ENCODE measurements around the gene RAB26.
A peak's percentile ranks its signal among the peaks of the same experiment; 100 is the strongest.
"Not testable (repeated sequence)": the region's sequence is repeated elsewhere in the genome, so short reads cannot be mapped to it uniquely, and the experiment has no call there.

RAB26 gene, protein sequence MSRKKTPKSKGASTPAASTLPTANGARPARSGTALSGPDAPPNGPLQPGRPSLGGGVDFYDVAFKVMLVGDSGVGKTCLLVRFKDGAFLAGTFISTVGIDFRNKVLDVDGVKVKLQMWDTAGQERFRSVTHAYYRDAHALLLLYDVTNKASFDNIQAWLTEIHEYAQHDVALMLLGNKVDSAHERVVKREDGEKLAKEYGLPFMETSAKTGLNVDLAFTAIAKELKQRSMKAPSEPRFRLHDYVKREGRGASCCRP

DNA sequence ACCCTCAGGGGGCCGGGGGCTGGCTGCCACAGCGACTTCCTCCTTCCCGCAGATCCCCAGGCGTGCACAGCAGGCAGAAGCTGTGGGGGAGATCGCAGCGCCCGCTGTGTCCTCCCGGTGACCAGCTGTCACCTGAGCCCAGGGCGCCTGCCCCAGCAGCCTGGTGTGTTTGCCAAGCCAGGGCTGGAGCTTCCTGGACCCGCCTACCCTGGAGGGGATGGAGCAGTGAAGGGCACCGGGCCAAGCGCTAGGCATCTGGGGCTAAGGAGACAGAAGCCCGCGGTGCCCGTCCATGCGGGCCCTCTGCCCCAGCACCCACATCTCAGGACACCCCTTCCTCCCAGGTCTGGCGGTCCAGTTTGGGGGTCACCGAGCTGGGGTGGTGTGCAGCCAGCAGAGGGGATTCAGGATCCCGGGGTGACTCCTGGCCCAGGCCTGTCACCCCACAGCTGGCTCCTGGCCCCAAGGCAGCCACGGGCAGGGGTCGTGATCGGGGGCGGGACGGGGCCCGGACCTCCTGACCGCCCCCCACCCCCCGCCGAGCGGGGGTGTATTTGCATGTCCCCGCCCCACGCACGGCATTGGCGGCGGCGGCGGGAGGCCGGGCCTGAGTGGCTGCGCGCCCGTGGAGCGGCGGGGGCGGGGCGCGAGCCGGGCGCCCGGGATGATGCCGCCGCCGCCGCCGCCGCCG lies at the start of gene RAB26:
RAB26 (plus strand) TSS at position 645 of the 691 bp plus-strand sequence. CDS start 159 bp downstream, outside the sequence.
- H3K4me3 ChIP-seq (ENCODE audit: low read depth, low read length): peak within 1 kb of the TSS; percentile 43
- TF ChIP-seq, protein P1, sequence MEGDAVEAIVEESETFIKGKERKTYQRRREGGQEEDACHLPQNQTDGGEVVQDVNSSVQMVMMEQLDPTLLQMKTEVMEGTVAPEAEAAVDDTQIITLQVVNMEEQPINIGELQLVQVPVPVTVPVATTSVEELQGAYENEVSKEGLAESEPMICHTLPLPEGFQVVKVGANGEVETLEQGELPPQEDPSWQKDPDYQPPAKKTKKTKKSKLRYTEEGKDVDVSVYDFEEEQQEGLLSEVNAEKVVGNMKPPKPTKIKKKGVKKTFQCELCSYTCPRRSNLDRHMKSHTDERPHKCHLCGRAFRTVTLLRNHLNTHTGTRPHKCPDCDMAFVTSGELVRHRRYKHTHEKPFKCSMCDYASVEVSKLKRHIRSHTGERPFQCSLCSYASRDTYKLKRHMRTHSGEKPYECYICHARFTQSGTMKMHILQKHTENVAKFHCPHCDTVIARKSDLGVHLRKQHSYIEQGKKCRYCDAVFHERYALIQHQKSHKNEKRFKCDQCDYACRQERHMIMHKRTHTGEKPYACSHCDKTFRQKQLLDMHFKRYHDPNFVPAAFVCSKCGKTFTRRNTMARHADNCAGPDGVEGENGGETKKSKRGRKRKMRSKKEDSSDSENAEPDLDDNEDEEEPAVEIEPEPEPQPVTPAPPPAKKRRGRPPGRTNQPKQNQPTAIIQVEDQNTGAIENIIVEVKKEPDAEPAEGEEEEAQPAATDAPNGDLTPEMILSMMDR (IDR thresholded peaks at IDR 0.05; ENCODE audit: low read depth, low read length, missing control alignments): no peak
- DNase-seq (ENCODE audit: low read depth): no peak

DNA sequence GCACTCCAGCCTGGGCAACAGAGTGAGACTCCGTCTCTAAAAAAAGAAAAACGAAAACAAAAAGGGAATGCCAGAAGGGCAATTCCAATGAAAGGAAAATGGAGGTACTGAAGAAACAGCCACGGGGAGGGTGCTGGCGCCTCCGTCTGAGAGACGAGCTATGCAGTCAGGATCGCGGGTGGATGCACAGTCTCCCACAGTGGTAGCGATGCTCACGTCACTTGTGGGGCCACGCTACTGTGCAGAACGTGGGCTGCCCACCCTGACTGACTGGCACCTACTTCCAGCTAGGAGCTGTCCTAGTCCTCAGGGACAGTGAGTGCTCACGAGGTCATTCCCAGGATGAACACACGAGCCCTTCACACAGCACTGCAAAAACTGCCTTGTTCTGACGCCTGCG lies 46.8 kb upstream of the RAB26 start:
- not testable (repeated sequence) for H3K4me3 ChIP-seq (ENCODE audit: low read depth, low read length); DNase-seq (ENCODE audit: low read depth)

DNA sequence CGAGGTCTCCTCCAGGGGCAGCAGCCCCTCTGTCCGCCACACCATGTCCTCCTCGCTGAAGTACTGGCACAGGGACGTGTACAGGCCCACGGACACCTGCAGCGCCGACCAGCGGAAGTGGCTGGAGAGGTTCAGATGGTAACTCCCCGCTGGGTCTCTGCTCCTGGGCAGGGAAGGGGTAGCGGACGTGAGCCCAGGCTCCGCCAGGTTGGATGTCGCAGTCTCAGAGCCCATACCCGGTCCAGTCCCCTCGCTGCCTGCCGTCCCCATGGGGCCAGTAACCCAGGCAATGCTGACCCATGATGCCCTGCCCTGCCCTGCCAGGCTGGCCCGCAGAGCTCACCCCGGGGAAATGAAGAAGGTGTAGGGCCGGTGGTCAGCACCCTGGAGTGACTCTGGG lies 46.0 kb upstream of the RAB26 start:
- TF ChIP-seq, protein P1 (IDR thresholded peaks at IDR 0.05; ENCODE audit: low read depth, low read length, missing control alignments): no peak
- H3K4me3 ChIP-seq (ENCODE audit: low read depth, low read length): no peak overlapping the region
- DNase-seq (ENCODE audit: low read depth): no peak

DNA sequence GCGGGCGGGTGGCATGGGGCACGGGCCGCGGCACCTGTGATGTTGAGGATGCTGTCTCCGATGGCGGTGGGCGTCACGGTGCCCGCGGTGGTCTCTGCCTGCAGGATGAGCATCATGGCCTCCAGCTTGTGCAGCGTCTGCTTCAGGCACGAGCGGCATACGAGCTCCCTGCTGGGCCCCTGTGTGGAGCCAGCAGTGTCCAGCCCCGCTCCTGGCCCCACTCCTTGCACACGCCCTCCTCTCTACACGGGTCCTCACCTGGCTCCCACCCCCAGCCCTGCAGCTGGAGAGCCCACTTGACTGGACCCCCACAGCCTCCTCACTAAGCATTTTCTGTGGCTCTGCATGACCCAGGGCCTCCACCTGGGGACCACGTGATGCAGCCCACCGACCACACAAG lies 44.0 kb upstream of the RAB26 start:
- H3K4me3 ChIP-seq (ENCODE audit: low read depth, low read length); DNase-seq (ENCODE audit: low read depth): not testable (repeated sequence)

DNA sequence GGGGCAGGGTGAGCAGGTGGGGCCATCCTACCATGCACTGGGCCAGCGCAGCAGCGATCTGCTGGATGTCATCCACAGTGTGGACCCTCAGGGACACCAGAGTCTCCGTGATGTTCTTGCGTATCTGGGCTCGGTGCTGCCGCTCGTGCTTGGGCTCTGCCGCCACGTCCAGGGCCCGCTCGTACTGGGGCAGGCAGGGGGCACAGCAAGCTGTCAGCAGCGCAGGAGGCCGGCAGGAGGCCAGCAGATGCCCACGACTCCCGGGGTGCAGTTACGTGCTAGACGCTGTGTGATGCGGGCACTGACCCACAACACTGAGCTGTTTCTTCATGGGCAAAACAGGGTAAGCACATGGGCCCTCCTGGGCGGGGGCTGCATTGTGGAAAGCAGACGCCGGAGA lies 43.1 kb upstream of the RAB26 start:
- H3K4me3 ChIP-seq (ENCODE audit: low read depth, low read length); DNase-seq (ENCODE audit: low read depth): not testable (repeated sequence)

DNA sequence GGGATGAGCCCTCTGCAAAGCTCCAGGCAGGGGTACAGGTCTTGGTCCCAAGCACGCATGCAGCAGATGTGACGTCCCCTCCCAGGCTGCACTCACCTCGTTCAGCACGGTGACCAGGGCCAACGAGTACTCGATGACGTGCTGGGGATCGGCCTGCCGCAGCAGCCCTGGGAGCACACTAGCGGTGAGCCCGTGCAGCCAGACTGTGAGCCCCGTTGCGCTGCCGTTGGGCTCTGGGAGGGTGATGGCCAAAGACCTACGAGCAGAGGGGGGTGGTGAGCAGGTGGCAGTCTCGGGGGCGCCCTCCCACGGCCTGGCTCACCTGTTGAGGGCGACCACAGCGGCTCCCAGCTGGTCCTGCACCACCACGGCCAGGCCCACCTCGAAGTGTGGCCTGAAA lies 42.7 kb upstream of the RAB26 start:
- H3K4me3 ChIP-seq (ENCODE audit: low read depth, low read length); DNase-seq (ENCODE audit: low read depth): not testable (repeated sequence)

DNA sequence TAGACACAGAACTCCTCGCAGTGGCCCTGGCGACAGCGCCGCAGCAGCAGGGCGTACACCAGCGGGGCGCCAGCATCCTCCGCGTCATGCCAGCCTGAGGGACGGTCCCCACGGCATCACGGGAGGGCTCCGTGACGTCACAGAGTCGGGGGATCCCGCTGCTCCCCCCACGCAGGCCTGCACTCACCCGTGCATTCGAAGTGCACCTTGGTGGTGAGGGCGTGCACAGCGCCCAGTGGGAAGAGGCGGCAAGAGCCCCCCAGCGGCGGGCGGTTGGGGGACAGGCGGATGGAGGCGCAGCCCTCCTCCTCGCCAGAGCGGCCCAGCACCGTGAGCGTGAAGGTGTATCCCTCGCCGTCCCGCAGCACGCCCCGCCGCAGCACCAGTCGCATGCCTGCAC lies 42.2 kb upstream of the RAB26 start:
- not testable (repeated sequence) for H3K4me3 ChIP-seq (ENCODE audit: low read depth, low read length); DNase-seq (ENCODE audit: low read depth)

DNA sequence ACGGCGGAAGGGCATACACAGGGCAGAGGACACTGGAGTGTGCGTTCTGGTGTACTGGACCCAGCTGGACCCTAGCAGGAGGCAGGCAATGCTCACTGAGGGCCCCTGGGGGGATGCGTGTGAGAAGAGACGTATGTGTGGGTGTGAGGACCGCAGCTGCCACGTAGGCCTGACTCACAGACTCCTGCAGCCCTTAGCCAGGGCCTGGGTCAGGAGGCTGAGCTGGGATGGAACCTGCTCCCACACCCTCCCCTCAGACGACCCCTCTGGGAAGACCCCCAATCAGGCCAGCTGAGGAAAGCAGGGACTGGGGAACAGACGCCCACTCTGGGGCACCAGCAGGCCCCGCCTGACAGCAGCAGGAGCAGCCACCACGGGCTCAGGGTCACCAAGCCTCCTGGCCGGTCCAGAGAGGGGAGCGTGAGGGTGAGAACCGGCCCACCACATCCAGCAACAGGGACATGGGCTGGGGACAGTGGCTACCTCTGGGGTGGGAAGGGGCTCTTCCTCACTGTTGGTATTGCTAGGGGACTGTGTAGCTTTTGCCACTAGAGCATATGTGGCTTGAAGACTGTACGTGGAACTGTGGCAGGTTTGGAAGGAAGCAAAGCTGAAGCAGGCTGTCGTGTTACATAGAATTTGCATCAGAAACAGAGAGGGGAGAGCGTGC lies 41.2 kb upstream of the RAB26 start:
- not testable (repeated sequence) for DNase-seq (ENCODE audit: low read depth); H3K4me3 ChIP-seq (ENCODE audit: low read depth, low read length)

DNA sequence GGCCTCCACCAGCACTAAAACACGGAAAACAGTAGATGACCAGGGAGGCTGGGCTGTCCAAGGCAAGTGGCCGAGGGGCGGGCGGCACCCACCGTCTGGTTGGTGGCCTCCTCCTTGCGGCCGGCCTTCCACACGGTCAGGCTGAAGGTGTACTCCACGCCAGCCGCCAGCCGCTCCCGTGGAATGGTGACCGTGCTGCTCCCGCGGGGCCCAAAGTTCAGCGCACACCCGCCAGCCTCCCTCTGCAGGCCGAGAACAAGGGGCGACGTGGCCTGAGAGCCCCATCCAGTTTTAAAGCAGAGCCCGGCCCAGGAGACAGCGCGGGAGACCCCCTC lies 40.7 kb upstream of the RAB26 start:
- H3K4me3 ChIP-seq (ENCODE audit: low read depth, low read length); DNase-seq (ENCODE audit: low read depth): not testable (repeated sequence)

DNA sequence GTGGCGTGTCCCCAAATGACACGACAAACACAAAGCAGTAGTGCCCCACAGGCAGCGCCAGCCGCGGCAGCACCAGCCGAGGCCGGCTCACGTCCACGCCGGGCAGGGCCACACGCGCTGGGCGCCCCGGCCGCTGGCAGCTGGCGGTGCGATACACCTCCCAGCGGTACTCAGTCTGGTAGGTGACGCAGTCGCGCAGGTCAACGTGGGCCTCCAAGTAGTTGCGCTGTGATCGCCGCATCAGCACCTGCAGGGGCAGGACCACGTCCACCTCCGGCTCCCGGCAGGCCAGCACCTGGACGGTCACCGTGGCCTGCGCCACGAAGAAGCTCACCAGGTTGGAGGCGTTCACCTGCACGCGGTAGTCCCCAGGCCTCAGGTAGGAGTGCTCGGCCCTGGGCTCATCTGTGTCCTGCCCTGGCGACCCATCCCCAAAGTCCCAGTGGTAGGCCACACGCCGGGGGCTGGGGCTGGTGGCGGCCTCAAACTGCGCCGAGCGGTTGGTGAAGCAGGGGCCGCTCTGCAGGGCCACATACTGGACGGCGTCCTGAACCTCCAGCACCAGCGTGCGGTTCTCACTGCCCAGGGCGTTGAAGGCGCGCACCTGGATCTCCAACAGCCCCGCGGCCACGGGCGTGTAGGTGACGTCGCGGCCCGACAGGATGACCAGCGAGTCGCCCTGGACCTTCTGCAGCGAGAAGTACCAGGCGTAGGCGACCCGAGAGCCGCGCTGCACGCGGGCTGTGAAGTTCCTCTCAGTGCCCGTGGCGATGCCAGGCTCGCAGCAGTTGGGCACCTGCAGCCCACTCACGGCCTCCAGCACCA lies 39.8 kb upstream of the RAB26 start:
- H3K4me3 ChIP-seq (ENCODE audit: low read depth, low read length); DNase-seq (ENCODE audit: low read depth): not testable (repeated sequence)

DNA sequence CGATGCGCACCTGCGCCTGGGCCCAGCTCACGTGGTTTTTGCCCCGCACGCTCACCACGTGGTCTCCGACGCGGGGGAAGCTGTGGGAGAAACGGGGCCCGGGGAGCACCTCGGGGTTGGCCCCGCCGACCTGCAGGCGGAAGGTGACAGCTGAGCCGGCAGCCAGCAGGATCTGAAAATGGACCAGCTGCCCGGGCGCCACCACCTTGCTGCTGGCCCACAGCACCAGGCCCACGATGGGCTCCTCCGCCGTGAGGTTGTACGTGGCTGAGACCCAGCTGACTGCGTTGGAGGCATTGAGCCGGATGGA lies 39.2 kb upstream of the RAB26 start:
- DNase-seq (ENCODE audit: low read depth): not testable (repeated sequence)

DNA sequence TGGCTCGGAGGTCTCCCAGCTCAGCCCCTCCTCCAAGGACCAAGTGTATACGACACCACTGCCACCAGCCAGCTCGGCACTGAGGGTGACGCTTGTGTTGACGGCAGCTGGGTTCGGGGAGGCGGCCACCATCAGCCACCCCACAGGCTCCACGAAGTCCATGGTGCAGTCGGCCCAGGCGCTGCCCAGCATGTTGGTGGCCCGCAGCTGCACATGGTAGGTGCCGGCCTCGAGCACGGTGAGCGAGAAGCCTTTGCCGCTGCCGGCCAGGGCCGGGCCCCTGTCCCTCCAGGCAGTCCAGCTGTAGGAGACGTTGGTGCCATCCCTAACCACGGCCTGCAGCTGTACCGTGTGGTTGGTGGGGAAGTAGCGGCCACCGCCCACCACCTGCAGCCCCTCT lies 38.6 kb upstream of the RAB26 start:
- not testable (repeated sequence) for H3K4me3 ChIP-seq (ENCODE audit: low read depth, low read length); DNase-seq (ENCODE audit: low read depth)

More for the DNA sequence above, 39.2 kb upstream of the RAB26 start:
- H3K4me3 ChIP-seq (ENCODE audit: low read depth, low read length): not testable (repeated sequence)

DNA sequence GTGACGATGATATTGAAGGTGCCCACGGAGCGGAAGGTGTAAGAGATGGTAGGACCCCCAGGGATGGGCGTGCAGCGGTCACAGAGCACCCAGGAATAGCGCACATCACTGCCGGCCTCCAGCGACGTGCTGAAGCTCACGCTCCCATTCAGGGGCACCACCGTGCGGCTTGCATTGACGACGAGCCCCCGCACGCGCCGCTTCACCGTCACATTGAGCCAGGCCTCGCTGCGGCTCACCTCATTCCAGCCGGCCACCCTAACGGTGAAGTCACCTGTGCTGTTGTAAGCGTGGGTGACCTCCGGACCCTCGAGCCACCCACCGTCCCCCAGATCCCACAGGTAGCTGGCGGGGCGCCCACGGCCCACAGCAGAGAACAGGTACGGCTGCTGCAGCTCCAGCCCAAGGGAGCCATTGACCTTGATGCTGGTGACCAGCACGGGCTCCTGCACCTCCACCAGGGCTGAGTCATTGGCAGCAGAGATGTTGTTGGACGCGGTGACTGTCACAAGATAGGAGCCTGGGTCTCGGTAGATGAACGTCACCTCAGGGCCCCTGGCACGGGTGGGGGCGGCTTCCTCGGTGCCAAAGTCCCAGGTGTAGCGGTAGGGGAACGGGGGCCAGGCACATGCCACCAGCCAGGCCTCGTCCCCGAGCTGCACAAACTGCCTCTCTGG lies 38.0 kb upstream of the RAB26 start:
- DNase-seq (ENCODE audit: low read depth); H3K4me3 ChIP-seq (ENCODE audit: low read depth, low read length): not testable (repeated sequence)

DNA sequence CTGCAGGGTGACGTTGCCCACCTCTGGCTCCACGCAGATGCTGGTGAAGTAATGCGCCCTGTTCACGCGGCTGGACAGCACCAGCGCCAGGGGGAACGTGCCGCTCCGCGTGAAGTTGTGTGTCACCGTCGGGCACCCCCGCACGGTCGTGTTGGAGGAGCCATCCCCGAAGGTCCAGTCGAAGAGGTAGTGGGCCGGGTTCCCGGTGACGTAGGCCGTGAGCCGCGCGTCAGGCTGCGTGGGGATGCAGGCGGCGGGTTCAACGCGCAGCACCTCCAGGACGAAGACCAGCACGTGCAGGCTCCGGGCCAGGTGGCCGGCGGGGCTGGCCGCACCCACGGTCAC lies 37.4 kb upstream of the RAB26 start:
- H3K4me3 ChIP-seq (ENCODE audit: low read depth, low read length); DNase-seq (ENCODE audit: low read depth): not testable (repeated sequence)

DNA sequence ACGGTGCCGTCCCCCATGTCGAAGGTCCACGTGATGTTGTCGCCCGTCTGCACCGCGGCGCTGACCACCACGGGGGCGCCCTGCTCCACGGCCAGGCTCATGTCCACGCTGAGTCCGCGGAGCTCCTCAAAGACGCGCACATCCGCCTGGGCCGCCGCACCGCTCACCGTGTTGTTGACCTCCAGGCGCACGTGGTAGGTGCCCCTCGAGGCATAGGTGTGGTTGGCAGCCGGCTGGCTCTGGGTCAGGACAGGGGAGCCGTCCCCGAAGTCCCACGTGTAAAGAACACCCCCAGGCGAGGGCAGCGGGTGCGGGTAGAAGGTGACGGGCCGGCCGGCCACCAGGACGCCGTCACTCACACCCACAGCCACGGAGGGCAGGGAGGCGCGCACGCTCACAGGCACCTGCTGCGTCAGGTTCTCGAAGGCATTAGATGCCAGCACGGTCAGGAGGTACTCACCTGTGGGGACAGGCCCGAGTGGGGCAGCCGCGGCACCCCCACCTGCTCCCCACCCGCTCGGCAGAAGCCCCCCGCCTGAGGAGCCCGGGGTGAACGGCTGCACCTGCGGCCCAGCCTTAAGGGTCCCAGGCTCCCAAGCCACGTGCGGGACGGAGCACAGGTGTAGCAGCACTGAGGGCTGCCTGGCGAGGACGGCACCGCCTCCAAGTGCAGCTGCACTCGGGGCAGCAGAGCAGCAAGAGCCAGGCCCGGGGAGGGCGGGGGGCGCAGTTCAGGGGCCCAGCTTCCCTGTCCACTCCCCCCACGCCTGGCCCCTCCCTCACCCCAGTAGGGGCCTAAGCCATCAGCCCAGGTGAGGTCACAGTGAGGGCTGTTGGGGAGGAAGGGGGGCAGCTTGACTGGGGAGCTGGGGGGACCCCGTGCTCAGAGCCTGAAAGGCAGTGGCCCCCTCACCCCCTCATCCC lies 36.8 kb upstream of the RAB26 start:
- H3K4me3 ChIP-seq (ENCODE audit: low read depth, low read length); DNase-seq (ENCODE audit: low read depth): not testable (repeated sequence)
